Activated T-helper 2 cell treated with anti-CD3 and anti-CD28 coated beads, Interferon-gamma antibody, Interleukin-2, Interleukin-4, amounts not matched to agents 10 μg/mL and 5 μg/mL and 100 μg/mL, durations not matched to agents 14 hours and 24 hours and 36 hours (primary cell): ENCODE results near the gene PLOD1. TPM values are rescaled to one million over a fixed set of nuclear protein-coding genes. Genes with fewer than 3 reads are reported as not detected.
"Not testable (repeated sequence)": the region's sequence is repeated elsewhere in the genome, so short reads cannot be mapped to it uniquely, and the experiment has no call there.

Source experiments
- DNase-seq: peaks from one replicate; pipeline ENCODE4 v3.0.0; 2021; ENCODE audit warnings: low spot score
- H3K27ac Mint-ChIP-seq: one replicate; pipeline ENCODE4 v1.8.0; 2021; ENCODE audit warnings: mixed read lengths
- H3K27me3 Mint-ChIP-seq: one replicate; pipeline ENCODE4 v1.8.0; 2021; ENCODE audit warnings: low read depth, mixed read lengths
- H3K36me3 Mint-ChIP-seq: one replicate; pipeline ENCODE4 v1.8.0; 2021; ENCODE audit warnings: low read depth, mixed read lengths
- H3K4me1 Mint-ChIP-seq: one replicate; pipeline ENCODE4 v1.8.0; 2021; ENCODE audit warnings: low read depth, mixed read lengths
- H3K4me3 Mint-ChIP-seq: one replicate; pipeline ENCODE4 v1.8.0; 2021; ENCODE audit warnings: low read depth, mild to moderate bottlenecking, moderate library complexity, mixed read lengths
- H3K9me3 Mint-ChIP-seq: one replicate; pipeline ENCODE4 v1.8.0; 2021; ENCODE audit warnings: mixed read lengths
- intact Hi-C: fragments of 100-400 bp; cut with micrococcal nuclease; formaldehyde crosslinking; loops from one replicate; pipeline ENCODE4 v1.15.1; 2023
- total RNA-seq: library from RNA; stranded (reverse); gene quantifications from 2 replicates; pipeline ENCODE4 v1.2.3, GENCODE V29; 2022

Gene PLOD1
- total RNA-seq, 1 donor from 2014 or later: 44.0 TPM

GRCh38 chr1:11919621-11920020, 14.9 kb upstream of the PLOD1 start:
- no peaks in the 10 kb centered on the region for H3K9me3 Mint-ChIP-seq
- intact Hi-C loops: no loop called here
- DNase-seq: no peak
- no peaks in the 10 kb centered on the region for H3K27me3 Mint-ChIP-seq
- H3K4me3 Mint-ChIP-seq: no peak overlapping the region
- no peak overlapping the region for H3K27ac Mint-ChIP-seq
- H3K4me1 Mint-ChIP-seq: peaks cover 19% of the 10 kb centered on the region
- H3K36me3 Mint-ChIP-seq: peaks cover 45% of the 10 kb centered on the region

DNA sequence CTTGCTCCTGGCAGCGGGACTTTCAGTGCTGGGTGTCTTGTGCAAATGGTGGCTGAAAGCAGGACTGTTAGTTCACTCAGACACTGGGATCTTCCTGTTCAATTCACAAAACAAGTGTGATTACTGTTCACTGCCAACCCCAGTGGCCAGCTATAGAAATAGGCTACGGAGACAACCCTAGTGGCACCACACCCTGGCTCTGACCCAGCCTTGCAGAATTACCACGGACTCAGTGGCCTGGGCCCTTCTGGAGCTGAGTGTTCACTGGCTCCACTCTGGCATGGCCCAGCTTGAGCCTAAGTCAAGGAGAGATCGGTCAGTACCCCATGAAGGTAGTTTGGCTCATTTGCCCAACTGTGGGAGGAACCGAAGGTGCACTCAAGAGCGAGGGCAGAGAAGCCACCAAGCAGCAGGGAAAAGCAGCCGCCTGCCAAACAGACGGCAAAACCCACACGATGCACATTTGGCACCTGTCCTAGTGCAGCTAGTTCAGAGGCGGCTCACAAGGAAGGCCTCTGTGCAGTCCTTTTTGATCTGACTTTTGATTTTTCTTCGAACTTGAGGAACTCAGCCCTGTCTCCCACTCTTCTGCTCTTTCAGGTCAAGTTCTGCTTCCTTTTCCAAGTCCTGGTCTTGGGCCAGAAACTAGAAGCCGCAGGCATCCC, 14.1 kb upstream of the PLOD1 start:
- intact Hi-C loops: no loop called here
- Mint-ChIP-seq H3K4me1 (peaks cover 23% of the 10 kb centered on the region), H3K36me3 (peaks cover 51% of the 10 kb centered on the region), H3K27me3 (no peaks in the 10 kb centered on the region), H3K9me3 (no peaks in the 10 kb centered on the region), H3K4me3 (no peak overlapping the region), H3K27ac (no peak overlapping the region)
- DNase-seq: no peak

GRCh38 chr1:11921022-11921421, 13.5 kb upstream of the PLOD1 start:
- H3K4me3 Mint-ChIP-seq: no peak overlapping the region
- H3K36me3 Mint-ChIP-seq: peaks cover 51% of the 10 kb centered on the region
- intact Hi-C loops: no loop called here
- H3K27me3 Mint-ChIP-seq: no peaks in the 10 kb centered on the region
- peaks cover 23% of the 10 kb centered on the region for H3K4me1 Mint-ChIP-seq
- DNase-seq: no peak
- no peaks in the 10 kb centered on the region for H3K9me3 Mint-ChIP-seq
- H3K27ac Mint-ChIP-seq: no peak overlapping the region

DNA sequence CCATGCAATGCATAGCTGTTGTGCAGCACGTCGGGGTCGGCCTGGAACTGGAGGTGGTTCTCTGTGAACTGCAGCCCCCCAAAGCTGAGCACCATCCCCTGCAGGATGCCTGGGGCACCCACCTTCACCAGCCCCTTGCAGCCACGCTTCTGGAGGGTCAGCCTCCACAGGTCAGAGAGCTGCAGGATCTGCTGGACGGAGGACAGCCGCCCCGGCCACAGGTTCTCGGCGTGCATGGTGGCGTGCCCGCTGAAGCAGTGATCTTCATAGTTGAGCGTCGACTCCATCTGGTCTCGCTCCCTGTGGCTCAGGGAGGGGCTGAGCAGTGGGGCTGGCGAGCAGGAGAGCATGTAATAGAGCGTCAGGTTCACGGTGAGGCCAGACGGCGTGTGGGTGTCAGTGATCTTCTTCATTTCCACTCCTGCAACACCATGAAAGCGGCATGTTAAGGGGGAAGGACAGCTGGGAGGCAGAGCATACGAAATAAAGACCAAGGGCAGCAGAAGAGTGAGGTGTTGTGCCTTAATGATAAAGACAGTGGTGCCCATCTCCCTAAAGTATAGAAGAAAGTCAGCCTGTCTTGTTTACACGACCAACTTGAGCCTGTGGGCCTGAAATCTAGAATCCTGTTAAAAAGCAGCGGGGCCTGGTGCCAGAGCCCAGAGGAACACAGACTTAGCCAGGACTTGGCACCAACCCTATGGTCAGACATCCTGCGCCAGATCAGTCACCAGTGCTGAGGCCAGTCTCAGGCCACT, 11.3 kb upstream of the PLOD1 start:
- H3K9me3 Mint-ChIP-seq: no peaks in the 10 kb centered on the region
- H3K4me3 Mint-ChIP-seq: peak overlapping the region; percentile 83
- intact Hi-C loops: no loop called here
- no peaks in the 10 kb centered on the region for H3K27me3 Mint-ChIP-seq
- H3K4me1 Mint-ChIP-seq: peaks cover 25% of the 10 kb centered on the region
- no peak overlapping the region for H3K27ac Mint-ChIP-seq
- no peak for DNase-seq
- H3K36me3 Mint-ChIP-seq: peaks cover 51% of the 10 kb centered on the region

DNA sequence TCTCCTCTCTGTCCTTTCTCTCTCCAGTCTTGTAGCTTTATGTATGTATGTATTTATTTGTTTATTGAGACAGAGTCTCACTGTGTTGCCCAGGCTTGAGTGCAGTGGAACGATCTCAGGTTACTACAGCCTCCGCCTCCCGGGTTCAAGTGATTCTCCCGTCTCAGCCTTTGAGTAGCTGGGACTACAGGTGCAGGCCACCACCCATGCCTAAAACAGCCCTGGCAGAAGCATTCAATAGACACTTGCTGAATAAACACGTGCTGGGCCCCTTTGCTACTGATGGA, 10.7 kb upstream of the PLOD1 start:
- Mint-ChIP-seq H3K9me3 (no peaks in the 10 kb centered on the region), H3K4me3 (peak overlapping the region; percentile 83), H3K27ac (no peak overlapping the region), H3K4me1 (peaks cover 25% of the 10 kb centered on the region), H3K27me3 (no peaks in the 10 kb centered on the region), H3K36me3 (peaks cover 48% of the 10 kb centered on the region)
- intact Hi-C loops: no loop called here
- no peak for DNase-seq

DNA sequence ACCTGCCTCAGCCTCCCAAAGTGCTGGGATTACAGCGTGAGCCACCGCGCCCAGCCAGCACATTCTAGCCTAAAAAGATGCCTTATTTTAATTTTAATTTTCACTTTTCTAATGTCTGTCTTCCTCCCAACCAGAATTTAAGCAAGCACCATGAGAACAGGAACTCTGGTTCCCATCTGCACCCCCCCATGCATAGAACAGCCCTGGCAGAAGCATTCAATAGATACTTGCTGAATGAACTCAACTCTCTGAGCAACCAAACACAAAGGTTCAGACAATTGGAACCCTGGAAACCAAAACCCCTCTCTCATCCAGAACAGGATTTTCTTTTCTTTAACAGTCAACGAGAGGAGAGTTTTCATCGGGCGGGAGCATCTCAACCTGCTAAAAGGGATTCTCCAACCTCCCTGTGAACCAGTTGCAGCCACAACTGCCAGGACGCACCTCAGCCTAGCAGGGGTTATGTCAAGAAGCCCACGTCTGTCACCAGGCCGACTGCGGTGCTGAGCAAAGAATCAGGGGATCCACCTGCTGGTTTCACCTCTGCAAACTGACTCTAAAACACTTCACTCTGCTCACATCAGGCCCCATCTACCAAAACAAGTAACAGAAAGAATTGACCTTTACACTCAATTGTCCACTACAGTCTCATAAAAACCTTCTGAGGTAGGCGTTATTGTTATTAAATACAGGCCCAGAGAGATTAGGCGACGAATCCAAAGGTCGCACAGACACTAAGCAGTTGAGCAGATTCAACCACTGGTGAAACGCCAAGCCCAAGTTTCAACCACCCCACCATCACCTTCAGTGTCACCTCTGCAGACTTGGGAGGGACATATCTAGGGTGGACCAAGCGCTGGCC, 10.0 kb upstream of the PLOD1 start:
- H3K27me3 Mint-ChIP-seq: no peaks in the 10 kb centered on the region
- H3K4me1 Mint-ChIP-seq: peaks cover 25% of the 10 kb centered on the region
- H3K4me3 Mint-ChIP-seq: peak overlapping the region; percentile 83
- peak overlapping the region; percentile 34 for H3K27ac Mint-ChIP-seq
- H3K9me3 Mint-ChIP-seq: no peaks in the 10 kb centered on the region
- peaks cover 43% of the 10 kb centered on the region for H3K36me3 Mint-ChIP-seq
- intact Hi-C loops: no loop called here
- DNase-seq: no peak

DNA sequence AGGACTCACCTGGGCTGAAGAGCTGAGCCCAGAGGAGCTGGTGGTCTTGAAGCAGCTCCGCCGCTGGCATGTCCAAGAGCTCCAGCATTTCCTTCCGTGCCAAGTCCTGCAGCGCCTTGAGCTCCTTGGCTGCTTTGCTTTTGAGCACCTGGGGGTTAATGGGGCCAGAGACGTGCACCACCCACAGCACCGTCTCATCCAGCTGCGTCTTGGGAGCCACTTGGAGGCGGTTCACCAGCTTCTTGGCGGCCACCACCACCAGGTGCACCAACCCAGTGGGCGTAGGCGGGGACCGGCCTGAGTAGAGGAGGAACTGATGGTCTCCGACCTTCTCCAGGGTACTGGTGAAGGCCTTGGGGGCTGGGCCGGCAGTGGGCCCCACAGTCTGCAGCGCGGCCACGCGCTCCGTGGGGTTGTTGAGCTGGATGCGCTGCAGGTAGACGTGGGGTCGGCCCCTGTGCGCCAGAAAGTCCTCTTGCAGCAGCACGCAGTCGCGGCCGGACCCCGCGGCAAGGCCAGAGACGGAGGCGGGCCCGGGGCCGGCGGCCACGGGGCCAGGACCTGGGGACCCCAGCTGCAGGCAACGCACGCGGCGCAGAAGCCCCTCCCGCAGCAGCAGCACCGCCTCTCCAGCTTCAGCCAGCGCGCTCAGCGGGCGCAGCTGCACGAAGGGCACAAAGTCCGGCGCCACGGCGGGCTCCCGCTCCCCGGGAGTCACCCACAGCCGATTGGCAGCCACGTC, 9.2 kb upstream of the PLOD1 start:
- H3K27ac Mint-ChIP-seq, intact Hi-C loops, DNase-seq, H3K9me3 Mint-ChIP-seq, H3K27me3 Mint-ChIP-seq: not testable (repeated sequence)
- Mint-ChIP-seq H3K4me3 (peak overlapping the region; percentile 83), H3K4me1 (peaks cover 28% of the 10 kb centered on the region), H3K36me3 (peaks cover 35% of the 10 kb centered on the region)

GRCh38 chr1:11925938-11926292, 8.6 kb upstream of the PLOD1 start:
- DNase-seq: no peak
- H3K27me3 Mint-ChIP-seq: no peaks in the 10 kb centered on the region
- no peak overlapping the region for H3K27ac Mint-ChIP-seq
- H3K36me3 Mint-ChIP-seq: peaks cover 31% of the 10 kb centered on the region
- H3K4me3 Mint-ChIP-seq: no peak overlapping the region
- intact Hi-C loops: loop anchor here (1.0 kb wide), 1 partner anchor 8 kb away; the partner anchor contains the start of gene PLOD1
- H3K4me1 Mint-ChIP-seq: peaks cover 26% of the 10 kb centered on the region
- no peaks in the 10 kb centered on the region for H3K9me3 Mint-ChIP-seq

DNA sequence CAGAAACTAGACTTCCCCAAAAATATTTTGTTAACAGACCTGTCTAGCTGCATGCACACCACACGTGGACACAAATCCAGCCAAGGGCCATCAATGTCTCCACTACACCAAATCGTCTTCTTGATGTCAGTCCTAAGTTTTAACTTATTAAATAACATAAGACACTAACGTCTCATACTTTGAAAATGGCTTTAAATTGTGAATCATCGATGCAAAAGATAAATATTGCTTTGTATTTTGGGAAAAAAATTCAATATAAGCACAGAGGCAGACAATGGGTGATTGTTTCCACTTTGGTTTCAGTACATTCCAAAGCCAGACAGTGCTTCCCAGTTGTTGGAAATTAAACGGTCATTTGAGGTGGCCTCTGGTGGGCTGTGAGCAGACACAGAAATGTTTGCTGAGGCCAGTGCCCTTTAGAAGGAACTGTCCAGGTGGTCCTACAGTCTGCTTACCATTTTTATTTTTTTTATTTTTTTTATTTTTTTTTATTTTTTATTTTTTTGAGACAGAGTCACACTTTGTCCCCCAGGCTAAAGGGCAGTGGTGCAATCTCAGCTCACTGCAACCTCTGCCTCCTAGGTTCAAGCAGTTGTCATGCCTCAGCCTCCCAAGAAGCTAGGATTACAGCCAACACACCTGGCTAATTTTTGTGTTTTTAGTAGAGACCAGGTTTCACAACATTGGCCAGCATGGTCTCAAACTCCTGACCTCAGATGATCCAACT, 6.5 kb upstream of the PLOD1 start:
- Mint-ChIP-seq H3K36me3 (peaks cover 20% of the 10 kb centered on the region), H3K9me3 (no peaks in the 10 kb centered on the region), H3K4me1 (peaks cover 22% of the 10 kb centered on the region), H3K4me3 (no peak overlapping the region), H3K27ac (no peak overlapping the region), H3K27me3 (no peaks in the 10 kb centered on the region)
- DNase-seq: no peak
- intact Hi-C loops: no loop called here

GRCh38 chr1:11929849-11930248, 4.7 kb upstream of the PLOD1 start:
- Mint-ChIP-seq H3K27ac (peak overlapping the region; percentile 28), H3K36me3 (peaks cover 4% of the 10 kb centered on the region), H3K27me3 (no peaks in the 10 kb centered on the region), H3K4me1 (peaks cover 8% of the 10 kb centered on the region), H3K4me3 (no peak overlapping the region), H3K9me3 (no peaks in the 10 kb centered on the region)
- intact Hi-C loops: loop anchor here (5.0 to 10.0 kb wide), 2 partner anchors 52 to 655 kb away; partner anchors contain the start of genes MFN2 and UBIAD1
- no peak for DNase-seq

- no peak overlapping the region for H3K4me3 Mint-ChIP-seq
- DNase-seq: no peak
- no peaks in the 10 kb centered on the region for H3K9me3 Mint-ChIP-seq
- no peaks in the 10 kb centered on the region for H3K27me3 Mint-ChIP-seq
- intact Hi-C loops: loop anchor here (5.0 to 10.0 kb wide), 2 partner anchors 51 to 656 kb away; partner anchors contain the start of genes MFN2 and UBIAD1
- peaks cover 6% of the 10 kb centered on the region for H3K4me1 Mint-ChIP-seq
- no peak overlapping the region for H3K27ac Mint-ChIP-seq
- no peaks in the 10 kb centered on the region for H3K36me3 Mint-ChIP-seq
Measured at GRCh38 chr1:11930571-11931445, 3.7 kb upstream of the PLOD1 start.
